ENCODE measurements around the gene THPO.
"Not testable (repeated sequence)": the region's sequence is repeated elsewhere in the genome, so short reads cannot be mapped to it uniquely, and the experiment has no call there.

- TF ChIP-seq CTCF, EZH2 (IDR thresholded peaks at IDR 0.05): not testable (repeated sequence)
These were observed 38.4 kb downstream of the THPO start for GRCh38 chr3:184339451-184340135.

All from neural progenitor cell (in vitro differentiated cells).